Chondrocyte (in vitro differentiated cells): ENCODE results near the gene DRD1. TPM values are rescaled to one million over a fixed set of nuclear protein-coding genes. Genes with fewer than 3 reads are reported as not detected.
A peak's percentile ranks its signal among the peaks of the same experiment; 100 is the strongest.

Source experiments
- DNase-seq: peaks from one replicate; pipeline ENCODE4 v3.0.0; 2021; ENCODE audit warnings: mixed read lengths, low spot score
- H3K27ac Mint-ChIP-seq: one replicate; pipeline ENCODE4 v1.8.0; 2021; ENCODE audit warnings: mild to moderate bottlenecking, moderate library complexity, mixed read lengths; ENCODE audit not compliant: unreplicated experiment
- H3K27me3 Mint-ChIP-seq: 2 replicates; pipeline ENCODE4 v1.8.0; 2021; ENCODE audit warnings: low read depth, mixed read lengths
- H3K36me3 Mint-ChIP-seq: 2 replicates; pipeline ENCODE4 v1.8.0; 2021; ENCODE audit warnings: low read depth, mixed read lengths
- H3K4me1 Mint-ChIP-seq: 2 replicates; pipeline ENCODE4 v1.8.0; 2021; ENCODE audit warnings: low read depth, mild to moderate bottlenecking, mixed read lengths
- H3K4me3 Mint-ChIP-seq: one replicate; pipeline ENCODE4 v1.8.0; 2021; ENCODE audit warnings: mild to moderate bottlenecking, moderate library complexity, mixed read lengths; ENCODE audit not compliant: unreplicated experiment
- H3K9me3 Mint-ChIP-seq: 2 replicates; pipeline ENCODE4 v1.8.0; 2021; ENCODE audit warnings: low read depth, mixed read lengths
- CTCF ChIP-seq: fragments of 200-600 bp; sonication (generic); IDR thresholded peaks from 2 replicates; pipeline ENCODE4 v1.5.0; 2021; ENCODE audit warnings: antibody characterized with exemption, mild to moderate bottlenecking, moderate library complexity
- total RNA-seq: library from RNA; stranded (reverse); gene quantifications from 3 replicates; pipeline ENCODE4 v1.2.1, GENCODE V29; 2021

Gene DRD1
- total RNA-seq, 1 donor from 2014 or later: 0.35 TPM

DNA sequence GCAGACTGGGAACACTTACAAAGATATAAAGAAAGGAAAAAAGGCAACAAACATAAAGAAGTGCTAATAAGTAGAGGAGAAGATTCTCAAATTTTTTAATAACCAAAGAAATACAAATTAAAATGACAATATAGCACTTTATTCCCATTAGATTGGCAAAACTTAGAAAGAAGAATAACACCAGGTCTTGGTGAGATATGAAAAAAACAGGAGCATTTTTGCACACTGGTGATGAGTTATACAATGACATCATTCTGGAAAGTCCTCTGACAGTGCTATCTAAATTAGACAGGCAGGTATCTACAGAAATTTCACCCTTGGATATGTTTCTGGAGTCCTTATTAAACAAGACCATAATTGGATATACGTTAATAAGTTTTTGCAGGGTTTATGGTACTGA is 24.9 kb upstream of the DRD1 start:
- peaks cover 37% of the 10 kb centered on the region for H3K27me3 Mint-ChIP-seq

GRCh38 chr5:175467983-175468690 is 24.2 kb upstream of the DRD1 start:
- DNase-seq: no peak
- Mint-ChIP-seq H3K4me1 (peaks cover 4% of the 10 kb centered on the region), H3K36me3 (no peaks in the 10 kb centered on the region), H3K27me3 (peaks cover 38% of the 10 kb centered on the region), H3K4me3 (no peak overlapping the region), H3K9me3 (peaks cover 3% of the 10 kb centered on the region), H3K27ac (no peak overlapping the region)
- TF ChIP-seq CTCF: no peak

More for the DNA sequence above, 24.9 kb upstream of the DRD1 start:
- no peak for TF ChIP-seq CTCF
- H3K36me3 Mint-ChIP-seq: no peaks in the 10 kb centered on the region
- H3K27ac Mint-ChIP-seq: no peak overlapping the region
- DNase-seq: no peak
- H3K4me3 Mint-ChIP-seq: no peak overlapping the region
- H3K4me1 Mint-ChIP-seq: peaks cover 4% of the 10 kb centered on the region
- H3K9me3 Mint-ChIP-seq: peaks cover 3% of the 10 kb centered on the region

GRCh38 chr5:175466700-175467318 is 22.8 kb upstream of the DRD1 start:
- H3K9me3 Mint-ChIP-seq: peaks cover 3% of the 10 kb centered on the region
- H3K4me3 Mint-ChIP-seq: no peak overlapping the region
- no peaks in the 10 kb centered on the region for H3K36me3 Mint-ChIP-seq
- peaks cover 4% of the 10 kb centered on the region for H3K4me1 Mint-ChIP-seq
- H3K27me3 Mint-ChIP-seq: peaks cover 41% of the 10 kb centered on the region
- DNase-seq: no peak
- no peak overlapping the region for H3K27ac Mint-ChIP-seq
- TF ChIP-seq CTCF: no peak

DNA sequence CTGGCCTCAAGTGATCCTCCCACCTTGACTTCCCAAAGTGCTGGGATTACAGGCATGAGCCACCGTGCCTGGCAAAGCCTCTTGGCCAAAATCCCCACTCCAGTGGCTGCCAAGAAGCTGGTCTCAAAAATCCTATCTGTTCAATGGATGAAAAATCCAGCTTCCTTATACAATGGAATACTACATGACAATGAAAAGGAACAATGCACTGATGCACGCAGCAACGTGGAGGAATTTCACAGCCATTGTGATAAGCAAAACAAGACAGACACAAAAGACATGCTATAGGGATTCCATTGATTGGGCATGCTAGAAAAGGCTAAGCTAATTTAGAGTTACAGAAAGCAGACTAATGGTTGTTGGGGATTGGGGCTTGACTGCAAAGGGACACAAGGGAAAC is 21.3 kb upstream of the DRD1 start:
- Mint-ChIP-seq H3K4me1 (peaks cover 4% of the 10 kb centered on the region), H3K4me3 (no peak overlapping the region), H3K27me3 (peaks cover 35% of the 10 kb centered on the region), H3K36me3 (no peaks in the 10 kb centered on the region), H3K27ac (no peak overlapping the region), H3K9me3 (peaks cover 5% of the 10 kb centered on the region)
- no peak for TF ChIP-seq CTCF
- no peak for DNase-seq

DNA sequence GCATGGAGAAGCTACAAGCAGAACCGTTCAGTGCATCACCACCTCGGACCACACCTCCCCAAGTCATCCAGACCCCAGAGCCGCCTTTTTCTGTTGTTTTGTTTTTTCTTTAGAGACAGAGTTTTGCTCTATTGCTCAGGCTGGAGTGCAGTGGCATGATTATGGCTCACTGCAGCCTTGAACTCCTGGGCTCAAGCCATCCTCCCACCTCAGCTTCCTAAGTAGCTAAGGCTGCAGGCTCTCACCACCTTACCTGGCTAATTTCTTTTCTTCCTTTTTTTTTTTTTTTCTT is 20.9 kb upstream of the DRD1 start:
- Mint-ChIP-seq H3K36me3 (no peaks in the 10 kb centered on the region), H3K4me1 (peaks cover 4% of the 10 kb centered on the region), H3K27me3 (peaks cover 33% of the 10 kb centered on the region), H3K9me3 (peaks cover 5% of the 10 kb centered on the region), H3K4me3 (no peak overlapping the region), H3K27ac (no peak overlapping the region)
- no peak for DNase-seq
- peak; percentile 52 for TF ChIP-seq CTCF
